Measurements from ENCODE around the gene TSPAN14. TPM values are rescaled to one million over a fixed set of nuclear protein-coding genes. Genes with fewer than 3 reads are reported as not detected.

TSPAN14 gene
- total and polyA plus RNA-seq, 2 of the 13 experiments (the other 11 are each of a cell fraction or from before 2014, with no cell fraction given) = 24.1 to 80.6 TPM

GRCh38 chr10:80449520-80449919, 4.6 kb upstream of the TSPAN14 start:
- no peaks in the 10 kb centered on the region for H4K20me1 ChIP-seq (ENCODE audit: insufficient read depth, low read length)
- no peaks in the 10 kb centered on the region for H3K36me3 ChIP-seq (replicated peaks in 1 of 2; ENCODE audit: control insufficient read depth in 1 of 2, insufficient read depth in 2 of 2, low read length in 2 of 2)
- no peak for TF ChIP-seq TCF7L2 (IDR thresholded peaks at IDR 0.05; ENCODE audit: low read depth, low read length)
- no peak for TF ChIP-seq POLR2A (IDR thresholded peaks at IDR 0.05; ENCODE audit: insufficient read depth in 1 of 2, low read depth in 2 of 2, low read length in 2 of 2)
- TF ChIP-seq ZNF768 (CRISPR knock-in tag; IDR thresholded peaks at IDR 0.05) = peak; percentile 32; the same call in 1 of the 2 replicates
- TF ChIP-seq ZMYM3 (CRISPR knock-in tag; IDR thresholded peaks at IDR 0.05) = peak; percentile 58; the same call in 1 of the 2 replicates
- TF ChIP-seq AHDC1 (CRISPR knock-in tag; IDR thresholded peaks at IDR 0.05; ENCODE audit: borderline replicate concordance) = no peak
- TF ChIP-seq ZNF629 (CRISPR knock-in tag; conservative IDR thresholded peaks at IDR 0.05) = peak; percentile 94
- 0 out of 2 replicates have a peak, but pooled peaks have one; percentile 79 for TF ChIP-seq ZNF484 (CRISPR knock-in tag; IDR thresholded peaks at IDR 0.05; ENCODE audit: borderline replicate concordance, low read depth)
- TF ChIP-seq ZBTB7B (CRISPR knock-in tag; IDR thresholded peaks at IDR 0.05) = 0 out of 2 replicates have a peak, but pooled peaks have one; percentile 29
- TF ChIP-seq FOXA1 (IDR thresholded peaks at IDR 0.05) = no peak
- TF ChIP-seq FOXA1 (CRISPR knock-in tag; IDR thresholded peaks at IDR 0.05) = 0 out of 2 replicates have a peak, but pooled peaks have one; percentile 14
- peak; percentile 24; the same call in 1 of the 2 replicates for TF ChIP-seq STAG1 (CRISPR knock-in tag; IDR thresholded peaks at IDR 0.05)
- TF ChIP-seq CTCF (CRISPR knock-in tag; IDR thresholded peaks at IDR 0.05) = peak; percentile 48
- TF ChIP-seq NRL (CRISPR knock-in tag; IDR thresholded peaks at IDR 0.05; ENCODE audit: borderline replicate concordance) = no peak
- in situ Hi-C loops (cut with HindIII; ENCODE audit: extremely low pct_ligation_motif_present, low pct_unique_long_range_greater_than_20kb) (no loop called here), intact Hi-C loops (cut with micrococcal nuclease; ENCODE audit: unreplicated experiment) (loop anchor here (10.0 kb wide), 1 partner anchor 475 kb away; no protein-coding TSS in a partner anchor)
- peaks cover 59% of the 10 kb centered on the region for H3K4me1 ChIP-seq (ENCODE audit: insufficient read depth, low read length)
- no TSS peak for BruUV-seq (replicated peaks)
- no peak overlapping the region for H3K4me3 ChIP-seq (replicated peaks in 1 of 3; ENCODE audit: insufficient read depth in 1 of 3, low read depth in 2 of 3, low read length in 3 of 3)
- no peaks in the 10 kb centered on the region for H3K9me3 ChIP-seq (ENCODE audit: low read length)
- 15% methylated on average over 2 of the region's 2 CpGs for WGBS (ENCODE audit: low lambda C conversion rate)
- H3K27me3 ChIP-seq (ENCODE audit: control insufficient read depth in 1 of 2, insufficient read depth in 2 of 2, low read length in 2 of 2) = no peaks in the 10 kb centered on the region
- POLR2A ChIA-PET = interaction anchor here (0.7 to 1.6 kb wide), 3 partner anchors 43 to 56 kb away, joined by 3 to 4 read pairs (median 3); no protein-coding TSS in a partner anchor
- no peak overlapping the region for H3K4me2 ChIP-seq (ENCODE audit: low read depth, low read length)
- CTCF ChIA-PET (ENCODE audit: low intra/inter-chr PET ratio, low total read pairs) = no interaction called here
- no peak overlapping the region for H3K27ac ChIP-seq (ENCODE audit: extremely low read length, insufficient read depth, low read length)
- ATAC-seq = peak; percentile 16; the same call in 2 of the 3 replicates
- no peak overlapping the region for H3K9ac ChIP-seq (ENCODE audit: insufficient read depth, low read depth, low read length)
- FAIRE-seq = peak; percentile 88
- peaks cover under 1% of the 10 kb centered on the region for H3K79me2 ChIP-seq (ENCODE audit: insufficient read depth, low read length)
- no peak for DNase-seq (ENCODE audit: low spot score)
- H2AFZ ChIP-seq (ENCODE audit: low read length) = no peak overlapping the region
